NCI-H1436 treated with DMSO at 0.1 percent for 48 hours (cell line): ENCODE data around the gene DOCK9.
A peak's percentile ranks its signal among the peaks of the same experiment; 100 is the strongest.

Source experiments
- DNase-seq: peaks from one replicate; lab custom pipeline; 2025; lab: John Stamatoyannopoulos, UW

DOCK9 gene

DNA sequence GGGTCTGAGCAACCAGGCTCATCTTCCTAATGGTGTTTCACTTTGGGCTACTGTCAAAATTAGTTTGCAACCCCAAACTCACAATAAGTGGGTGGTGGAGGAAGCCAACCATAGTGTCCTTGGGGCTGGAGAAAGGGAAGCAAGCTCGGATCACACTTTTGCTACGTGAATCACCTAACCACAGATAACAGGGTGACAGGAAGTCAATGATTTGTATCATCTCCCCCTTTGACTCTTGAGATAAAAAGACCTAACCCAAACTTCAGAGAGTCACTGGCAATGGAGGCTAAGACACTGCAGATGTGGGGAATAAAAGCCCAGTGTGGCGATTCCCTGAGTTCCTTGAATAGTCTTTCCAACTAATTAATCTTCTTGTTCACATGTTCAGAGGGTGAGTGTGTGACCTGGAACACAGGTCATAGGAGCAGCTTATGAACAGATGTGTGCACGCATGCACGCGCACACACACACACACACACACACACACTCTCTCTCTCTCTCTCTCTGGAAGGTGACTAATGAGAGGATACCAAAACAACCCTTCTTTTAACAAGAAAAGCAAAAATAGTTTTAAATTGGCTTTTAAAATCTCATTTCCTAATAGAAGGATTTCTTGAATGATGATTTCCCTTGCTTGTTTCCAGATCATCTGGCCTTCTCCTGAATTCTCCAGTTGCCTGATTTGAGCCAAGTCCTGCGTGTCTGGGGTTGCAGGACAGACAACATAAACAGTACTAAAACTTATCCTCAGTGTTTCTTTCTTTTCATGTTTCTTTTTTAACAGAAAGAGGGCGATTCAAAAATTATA, 21.2 kb upstream of the DOCK9 start:
- no peak for DNase-seq

DNA sequence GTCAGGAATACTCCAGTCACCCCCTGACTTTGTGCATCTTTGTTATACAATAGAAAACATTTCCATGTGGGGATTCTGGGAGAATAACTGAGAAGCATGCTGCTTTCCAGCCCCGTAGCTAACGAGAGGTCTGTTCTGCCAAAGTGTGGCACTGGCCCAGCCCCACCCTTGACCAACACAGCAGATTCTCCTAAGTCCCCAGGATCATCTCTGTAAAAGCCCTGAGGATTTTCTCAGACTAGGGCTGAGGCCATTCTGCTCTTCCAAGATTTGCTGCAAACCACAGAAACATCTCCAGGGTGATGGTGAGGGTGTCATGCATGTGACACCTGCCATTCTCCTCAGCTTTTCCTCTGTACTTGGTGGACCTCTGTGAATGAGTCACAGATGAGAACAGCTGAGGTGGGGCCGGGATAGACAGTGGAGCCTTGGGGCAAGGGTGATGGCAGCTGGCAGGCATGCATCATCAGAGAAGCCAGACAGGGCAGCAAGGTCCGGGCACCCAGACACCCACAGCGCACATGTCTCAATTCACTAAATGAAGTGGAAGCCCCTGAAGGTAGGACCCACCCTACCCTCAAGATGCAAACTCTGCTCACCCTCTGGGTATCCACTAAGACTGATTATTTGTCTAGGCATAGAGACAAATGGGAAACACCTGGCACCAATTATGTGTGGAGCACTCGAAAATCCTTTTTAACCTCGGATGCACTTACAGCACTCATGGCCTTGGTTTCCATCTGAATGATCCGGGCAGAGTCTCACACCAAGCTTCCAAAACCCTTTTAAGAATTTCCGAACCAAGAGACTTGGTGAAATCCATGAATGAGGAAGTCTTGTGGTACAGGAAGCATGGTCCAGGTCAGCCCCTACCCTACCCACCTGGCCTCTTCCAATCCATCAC, 20.1 kb upstream of the DOCK9 start:
- DNase-seq, result peak; percentile 85

- DNase-seq, result no peak
These were observed 19.3 kb upstream of the DOCK9 start for GRCh38 chr13:98997011-98997730.

DNA sequence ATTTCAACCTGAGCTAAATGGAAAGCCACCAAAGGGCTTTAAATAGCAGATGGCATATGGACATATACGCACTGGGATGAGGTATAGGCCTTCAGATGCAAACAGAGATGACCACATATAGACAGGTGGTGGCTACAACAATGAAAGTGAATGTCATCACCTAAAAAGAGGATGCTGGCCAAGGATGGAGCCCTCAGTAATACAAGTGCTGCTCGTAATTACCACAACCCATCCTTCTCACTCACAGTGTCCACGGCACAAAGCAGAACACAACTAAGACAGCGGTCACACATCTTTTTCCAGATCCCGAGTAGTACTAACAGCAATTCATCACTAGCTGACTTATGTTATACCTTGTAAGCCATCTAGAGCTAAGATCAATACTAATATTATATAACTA, 18.2 kb upstream of the DOCK9 start:
- no peak for DNase-seq

DNA sequence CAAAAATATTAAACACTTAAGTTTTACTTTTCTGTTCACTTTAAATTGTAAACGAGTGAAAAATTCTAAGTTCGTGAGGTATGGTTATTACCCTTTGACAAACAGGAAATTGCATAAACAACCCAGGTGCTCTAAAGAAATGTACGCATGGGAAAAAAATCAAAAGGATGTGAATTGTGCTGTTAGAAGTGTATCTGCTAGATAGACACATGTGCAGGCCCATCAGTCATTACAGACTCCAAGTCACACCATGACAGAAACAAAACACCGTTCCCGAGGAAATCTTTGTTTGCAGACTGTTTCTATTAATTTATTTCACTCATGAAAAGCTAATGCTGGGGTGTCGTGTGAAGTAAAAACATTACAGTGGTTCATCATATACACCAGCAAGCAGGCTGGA, 17.0 kb upstream of the DOCK9 start:
- DNase-seq, result no peak

- DNase-seq, result no peak
These were observed 16.2 kb upstream of the DOCK9 start for GRCh38 chr13:98994080-98994479.

DNA sequence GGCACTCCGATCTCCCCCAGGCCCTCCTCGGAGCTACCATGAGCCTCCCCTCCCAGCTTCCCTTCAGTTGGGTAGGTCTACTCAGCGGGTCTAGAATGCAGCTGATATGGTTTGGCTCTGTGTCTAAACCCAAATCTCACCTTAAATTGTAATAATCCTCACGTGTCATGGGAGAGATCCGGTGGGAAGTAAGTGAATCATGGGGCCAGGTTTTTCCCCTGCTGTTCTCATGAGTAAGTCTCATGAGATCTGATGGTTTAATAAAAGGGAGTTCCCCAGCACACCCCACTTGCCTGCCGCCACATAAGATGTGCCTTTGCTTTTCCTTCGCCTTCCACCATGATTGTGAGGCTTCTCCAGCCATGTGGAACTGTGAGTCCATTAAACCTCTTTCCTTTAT, 14.5 kb upstream of the DOCK9 start:
- DNase-seq, result no peak

DNA sequence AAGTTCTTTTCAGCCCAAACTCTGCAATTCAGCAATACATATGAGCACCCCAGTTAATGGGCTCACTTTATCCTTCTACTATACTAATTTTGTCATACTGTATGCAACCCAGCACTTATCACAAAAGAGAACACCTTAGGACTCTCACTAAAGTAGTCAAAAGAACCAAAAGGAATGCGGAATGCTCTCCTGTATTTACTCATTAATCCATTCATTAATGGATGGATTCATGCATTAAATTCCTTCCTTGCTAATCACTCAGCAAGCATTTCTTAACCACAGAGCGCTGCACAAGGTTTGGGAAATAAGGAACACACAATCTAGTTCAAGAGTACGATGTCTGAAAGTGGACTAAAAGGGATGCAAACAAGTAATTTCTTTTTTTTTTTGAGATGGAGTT, 12.8 kb upstream of the DOCK9 start:
- no peak for DNase-seq

DNA sequence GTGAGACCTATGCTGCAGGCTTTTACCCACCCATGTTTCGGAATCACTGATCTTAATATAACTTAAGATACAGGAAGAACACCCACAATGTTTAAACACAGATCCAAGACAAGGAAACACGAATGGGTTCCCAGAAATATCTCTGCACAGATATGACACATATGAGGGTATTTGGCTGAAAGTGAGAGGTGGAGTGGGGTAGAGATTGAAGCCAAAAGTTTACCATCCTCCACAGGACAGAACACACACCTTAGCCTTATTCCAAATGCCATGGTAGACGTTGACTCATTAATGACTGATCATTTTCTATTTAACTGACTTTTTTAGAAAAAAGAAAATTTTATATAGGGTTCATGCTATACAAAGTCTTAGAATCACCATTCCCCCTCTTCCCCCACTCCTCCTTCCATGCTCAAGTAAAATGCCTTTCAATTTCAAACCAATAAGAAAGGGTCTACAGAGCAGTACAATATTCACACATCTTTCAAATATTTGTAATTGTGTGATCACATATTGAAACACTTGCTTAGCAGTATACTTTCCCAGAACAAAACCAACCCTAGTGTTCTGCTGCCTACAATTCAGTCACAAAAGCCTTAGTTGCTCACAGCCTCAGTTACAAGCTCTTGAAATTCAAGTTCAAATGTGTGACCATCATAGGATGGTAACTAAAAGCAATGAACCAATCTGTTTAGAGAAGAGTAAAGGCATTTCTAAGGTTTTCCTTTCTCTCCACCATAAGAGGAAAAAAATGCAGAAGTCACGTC, 11.8 kb upstream of the DOCK9 start:
- no peak for DNase-seq

GRCh38 chr13:98988780-98989179, 10.9 kb upstream of the DOCK9 start:
- no peak for DNase-seq

DNA sequence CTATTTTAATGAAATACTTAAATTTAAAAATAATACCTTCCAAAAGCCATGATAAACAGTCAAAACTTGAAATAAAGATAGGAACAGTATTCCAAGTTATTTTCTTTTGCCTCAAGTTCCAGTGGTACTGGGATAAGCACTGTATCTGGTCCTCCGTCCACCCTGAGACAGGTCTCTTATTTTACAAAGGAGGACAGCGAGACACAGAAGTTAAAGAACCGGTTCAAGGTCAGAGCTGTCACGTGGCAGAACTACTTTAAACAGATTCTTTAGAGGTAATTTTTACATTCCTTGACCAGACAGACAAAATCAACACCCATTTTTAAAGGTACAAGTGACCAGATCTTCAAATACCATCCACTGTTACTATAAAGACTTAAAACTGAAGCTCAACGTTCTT, 10.4 kb upstream of the DOCK9 start:
- no peak for DNase-seq

- no peak for DNase-seq
These were observed 9.4 kb upstream of the DOCK9 start for GRCh38 chr13:98987275-98987674.

- DNase-seq, result no peak
These were observed 8.5 kb upstream of the DOCK9 start for GRCh38 chr13:98986226-98986846.

- DNase-seq, result no peak
These were observed 7.7 kb upstream of the DOCK9 start for GRCh38 chr13:98985591-98985990.

GRCh38 chr13:98984983-98985382, 7.1 kb upstream of the DOCK9 start:
- no peak for DNase-seq

DNA sequence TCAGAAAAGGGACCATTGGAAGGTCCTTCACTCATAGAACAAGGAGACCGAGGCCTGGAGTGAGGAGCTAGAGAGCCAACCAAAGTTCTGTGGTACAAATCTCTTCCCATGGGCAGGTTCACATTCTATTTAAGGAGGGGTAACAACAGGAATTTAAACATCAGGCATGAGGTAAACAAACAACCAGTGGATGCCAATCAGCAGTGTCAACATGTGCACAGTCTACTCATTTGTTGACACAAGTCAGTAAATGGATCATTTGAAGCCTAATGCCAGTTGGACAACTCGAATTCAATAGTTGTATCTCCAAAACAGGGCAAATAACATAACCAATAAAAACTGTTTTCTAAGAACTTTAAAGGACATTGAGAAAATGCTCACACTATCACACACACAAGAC, 6.3 kb upstream of the DOCK9 start:
- DNase-seq, result no peak

DNA sequence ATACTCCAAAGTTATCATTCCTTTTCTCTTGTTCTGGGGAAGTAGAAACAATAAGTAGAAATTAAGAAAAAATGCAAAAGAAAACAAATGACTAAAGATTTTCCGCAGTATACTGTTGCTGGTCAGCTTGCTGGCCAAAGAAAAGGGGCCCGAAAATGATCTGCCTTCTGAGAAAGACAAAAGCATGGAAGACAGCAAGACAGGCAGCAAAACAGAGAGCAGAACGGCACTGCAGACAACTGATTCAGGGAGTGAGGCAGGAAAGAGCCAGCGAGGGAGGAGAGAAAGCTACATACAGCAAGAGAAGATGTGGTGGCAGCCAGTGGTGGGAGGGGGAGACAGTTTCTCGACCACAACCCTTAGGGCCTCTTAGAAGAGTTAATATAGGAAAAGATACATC, 5.3 kb upstream of the DOCK9 start:
- no peak for DNase-seq

- DNase-seq, result no peak
These were observed 3.7 kb upstream of the DOCK9 start for GRCh38 chr13:98981369-98982080.

DNA sequence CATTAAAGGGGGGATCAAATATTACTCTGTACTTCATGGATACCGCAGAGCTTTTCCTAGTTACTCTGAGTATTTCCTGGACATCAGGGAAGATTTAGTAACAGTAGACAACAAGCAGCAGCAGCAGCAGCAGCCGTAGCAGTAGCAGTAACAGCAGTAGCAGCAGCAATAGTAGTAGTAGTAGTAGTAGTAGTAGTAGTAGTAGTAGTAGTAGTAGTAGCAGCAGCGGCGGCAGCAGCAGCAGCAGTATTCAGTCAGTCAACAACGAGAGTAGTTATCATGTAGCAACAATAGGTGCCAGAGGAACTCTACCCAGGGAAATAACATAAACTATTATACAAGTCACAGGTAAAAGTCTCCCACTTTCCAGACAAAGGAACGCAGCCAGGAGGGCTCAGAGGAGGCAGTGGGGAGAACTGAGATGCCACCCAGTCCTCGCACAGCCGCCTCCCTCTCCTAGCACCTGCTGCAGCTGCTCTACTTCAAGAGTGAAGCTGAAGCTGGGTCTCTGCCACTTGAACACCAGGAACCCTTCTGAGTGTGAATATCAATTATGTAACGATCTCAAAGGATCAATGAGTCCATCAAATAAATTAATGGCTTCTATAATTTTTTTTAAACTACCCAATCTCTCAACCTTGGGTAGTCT, 1.3 kb upstream of the DOCK9 start:
- peak; percentile 37 for DNase-seq

DNA sequence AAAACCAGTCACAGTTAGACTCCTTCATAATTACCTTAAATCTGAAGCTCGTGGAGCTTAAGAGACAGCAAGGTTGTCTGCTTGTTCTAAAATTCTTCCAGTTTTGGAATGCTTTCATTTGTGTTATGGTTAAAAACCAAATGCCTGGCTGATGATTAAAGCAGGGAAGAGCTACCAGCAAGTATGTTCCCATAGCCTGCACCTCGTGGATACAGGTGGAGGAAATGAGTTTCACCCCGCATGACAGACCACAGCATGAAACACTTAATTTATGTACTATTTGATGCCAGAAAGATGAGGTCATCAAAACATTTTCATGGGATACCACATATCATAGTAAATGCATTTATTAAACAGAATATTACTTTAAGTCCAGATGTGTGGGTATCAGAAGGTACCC, 416 bp upstream of the DOCK9 start:
- no peak for DNase-seq
